HG03108 (cell line): Measurements from ENCODE around the gene CEP68.
A peak's percentile ranks its signal among the peaks of the same experiment; 100 is the strongest.
"Not testable (repeated sequence)": the region's sequence is repeated elsewhere in the genome, so short reads cannot be mapped to it uniquely, and the experiment has no call there.

Source experiments
- ATAC-seq: cut with Tn5 transposase; IDR thresholded peaks from one replicate; pipeline ENCODE4 v1.9.1; 2021; ENCODE audit warnings: moderate library complexity; ENCODE audit not compliant: unreplicated experiment

Gene CEP68

DNA sequence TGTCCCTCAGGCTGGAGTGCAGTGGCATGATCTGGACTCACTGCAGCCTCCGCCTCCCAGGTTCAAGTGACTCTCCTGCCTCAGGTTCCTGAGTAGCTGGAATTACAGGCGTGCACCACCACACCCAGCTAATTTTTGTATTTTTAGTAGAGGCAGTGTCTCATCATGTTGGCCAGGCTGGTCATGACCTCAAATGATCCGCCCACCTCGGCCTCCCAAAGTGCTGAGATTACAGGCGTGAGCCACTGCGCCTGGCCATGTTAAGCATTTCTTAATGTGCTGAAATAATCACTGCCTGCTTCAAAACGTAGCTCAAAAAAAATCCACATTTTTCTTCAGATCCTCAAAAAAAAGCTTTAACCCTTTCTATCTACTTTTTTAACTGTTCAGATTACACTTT lies 69.2 kb downstream of the CEP68 start:
- not testable (repeated sequence) for ATAC-seq

DNA sequence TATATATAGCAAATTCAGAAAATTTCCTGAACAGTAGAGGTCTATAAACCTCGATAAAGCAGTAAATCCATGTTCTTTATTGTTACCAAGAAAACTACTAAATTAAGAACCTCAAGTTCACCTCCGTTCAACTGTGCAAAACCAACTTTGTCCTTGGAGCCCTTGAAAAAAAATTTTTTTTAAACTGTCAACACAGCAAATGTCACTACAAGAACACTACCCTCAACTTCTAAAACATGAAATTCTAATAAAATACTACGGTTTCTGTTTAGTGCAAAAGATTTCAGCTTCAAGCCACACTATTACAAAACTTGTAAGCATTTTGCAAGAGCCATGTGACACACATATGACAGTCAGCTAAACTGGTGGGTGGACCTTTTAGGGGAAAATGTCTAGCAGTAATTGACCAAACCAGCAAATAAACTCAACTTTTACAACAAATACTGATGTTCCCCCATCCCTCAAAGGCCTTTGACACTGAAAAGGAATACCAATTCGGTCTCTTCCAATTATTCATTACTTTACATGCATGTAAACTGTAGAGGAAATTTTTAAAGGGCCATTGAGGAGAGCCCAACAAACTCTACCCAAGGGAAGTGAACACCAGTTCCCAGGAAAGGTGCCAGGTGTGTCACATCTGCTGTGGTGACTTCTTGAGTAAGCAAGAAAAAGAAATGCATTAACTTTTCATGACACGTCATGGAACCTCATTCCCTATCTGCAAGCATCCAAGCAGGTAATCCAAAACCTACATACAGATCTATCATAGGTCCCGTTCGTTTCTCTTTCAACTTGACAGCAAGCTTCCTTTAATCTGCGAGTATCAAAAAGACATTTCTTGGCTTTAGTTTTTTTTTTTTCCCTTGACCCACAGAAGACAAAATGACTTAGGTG lies 72.3 kb downstream of the CEP68 start:
- no peak for ATAC-seq

- no peak for ATAC-seq
Measured at GRCh38 chr2:65129286-65129825, 73.1 kb downstream of the CEP68 start.

GRCh38 chr2:65129826-65130663 lies 73.8 kb downstream of the CEP68 start, which contains the start of gene RAB1A:
Gene RAB1A (minus strand): TSS chr2:65130106. CDS start chr2:65129915, 191 bp downstream.
- ATAC-seq = peak; percentile 96

DNA sequence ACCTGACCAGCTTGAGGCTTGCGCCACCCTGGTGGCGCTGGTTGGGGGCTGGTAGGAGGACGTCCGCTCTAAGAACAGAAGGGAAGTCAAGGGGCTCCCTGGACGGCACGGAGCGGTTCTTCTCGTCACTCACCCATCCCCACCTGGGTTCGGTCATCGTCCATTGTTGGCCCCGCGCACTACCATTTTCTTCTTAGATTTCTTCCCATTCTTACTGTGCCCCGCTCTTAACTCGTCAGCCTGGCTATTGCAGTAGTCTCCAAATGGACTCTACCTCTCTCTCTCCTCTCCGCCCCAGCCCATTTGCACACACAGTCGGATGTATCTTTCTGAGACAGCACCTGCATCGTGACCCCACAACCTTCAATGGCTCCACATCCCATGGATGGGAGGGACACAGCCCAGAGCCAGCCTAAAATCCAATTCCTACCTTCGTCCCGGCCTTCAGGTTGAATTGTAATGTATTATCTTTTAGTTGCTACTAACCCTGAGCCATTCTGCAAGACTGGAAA lies 74.5 kb downstream of the CEP68 start:
- peak; percentile 19 for ATAC-seq

DNA sequence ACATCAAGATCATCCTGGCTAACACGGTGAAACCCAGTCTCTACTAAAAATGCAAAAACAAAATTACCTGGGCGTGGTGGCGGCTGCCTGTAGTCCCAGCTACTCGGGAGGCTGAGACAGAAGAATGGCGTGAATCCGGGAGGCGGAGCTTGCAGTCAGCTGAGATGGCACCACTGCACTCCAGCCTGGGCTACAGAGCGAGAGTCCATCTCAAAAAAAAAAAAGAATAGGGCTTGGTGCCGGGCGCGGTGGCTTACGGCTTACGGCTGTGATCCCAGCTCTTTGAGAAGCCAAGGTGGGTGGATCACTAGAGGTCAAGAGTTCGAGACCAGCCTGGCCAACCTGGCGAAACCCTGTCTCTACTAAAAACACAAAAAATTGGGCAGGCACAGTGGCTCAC lies 76.7 kb downstream of the CEP68 start:
- not testable (repeated sequence) for ATAC-seq

DNA sequence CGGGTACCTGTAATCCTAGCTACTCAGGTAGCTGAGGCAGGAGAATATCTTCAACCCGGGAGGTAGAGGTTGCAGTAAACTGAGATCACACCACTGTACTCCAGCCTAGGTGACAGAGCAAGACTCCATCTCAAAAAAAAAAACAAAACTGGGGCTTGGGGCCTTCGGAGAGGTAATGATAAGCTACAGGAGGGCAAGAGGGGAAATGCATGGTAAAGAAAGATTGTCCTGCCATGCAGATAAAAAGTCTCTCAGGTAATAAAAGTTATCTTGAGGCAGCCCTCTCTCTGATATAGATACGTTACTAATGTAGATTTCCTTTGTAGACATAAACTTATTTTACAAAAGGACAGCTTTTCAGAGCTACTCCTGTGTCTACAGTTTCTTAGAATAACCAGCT lies 77.4 kb downstream of the CEP68 start:
- no peak for ATAC-seq

DNA sequence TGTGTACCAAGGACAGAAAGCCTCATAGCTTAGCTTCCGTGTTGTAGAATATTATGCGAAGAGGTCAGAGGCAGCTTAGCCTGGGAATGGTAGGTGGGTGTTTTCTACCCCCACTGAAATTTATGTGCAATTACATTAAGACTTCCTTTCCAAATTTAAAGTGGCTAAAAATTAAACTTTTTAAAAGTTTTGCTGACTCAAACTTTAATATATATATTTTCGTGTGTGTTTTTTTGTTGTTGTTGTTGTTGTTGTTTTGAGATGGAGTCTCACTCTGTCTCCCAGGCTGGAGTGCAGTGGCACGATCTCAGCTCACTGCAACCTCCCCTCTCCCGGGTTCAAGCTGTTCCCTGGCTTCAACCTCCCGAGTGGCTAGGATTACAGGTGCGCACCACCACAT lies 77.9 kb downstream of the CEP68 start:
- ATAC-seq = no peak

GRCh38 chr2:65136253-65136652 lies 80.0 kb downstream of the CEP68 start:
- ATAC-seq = no peak
